Right atrium auricular region (tissue), 2 donors: ENCODE measurements around the gene ATP5PB. TPM values are rescaled to one million over a fixed set of nuclear protein-coding genes. Genes with fewer than 3 reads are reported as not detected.

ENCODE experiments used
- DNase-seq: peaks from one replicate; pipeline ENCODE4 v3.0.0-alpha.2; 2019; ENCODE audit warnings: low spot score
- H3K27ac ChIP-seq, 2 donors: fragments of 200-600 bp; sonication (generic); 1 replicate in 1 of 2; 2 replicates in 1 of 2; pipeline ENCODE4 v1.5.1; 2016 to 2019
- H3K27me3 ChIP-seq, 2 donors: fragments of 200-600 bp; sonication (generic); one replicate each; pipeline versions ENCODE4 v1.5.1 to v1.6.0; 2017 to 2019
- H3K36me3 ChIP-seq: fragments of 200-600 bp; sonication (generic); one replicate; pipeline ENCODE4 v1.5.1; 2016
- H3K4me1 ChIP-seq, 2 donors: fragments of 200-600 bp; sonication (generic); one replicate each; pipeline versions ENCODE4 v1.5.1 to v1.6.0; 2017 to 2019
- H3K4me3 ChIP-seq, 2 donors: fragments of 200-600 bp; sonication (generic); 1 replicate in 1 of 2; 2 replicates in 1 of 2; pipeline ENCODE4 v1.5.1; 2017 to 2019; ENCODE audit warnings: mild to moderate bottlenecking in 1 of 2, moderate library complexity in 1 of 2
- H3K9me3 ChIP-seq, 2 donors: fragments of 200-600 bp; sonication (generic); one replicate each; pipeline ENCODE4 v1.5.1; 2019
- CTCF ChIP-seq, 2 donors: fragments of 200-600 bp; sonication (generic); IDR thresholded peaks; one replicate each; pipeline ENCODE4 v1.5.1; 2019; ENCODE audit warnings: antibody characterized with exemption in 2 of 2
- total RNA-seq, 2 donors: library from RNA; depleted of rRNA; stranded (reverse); fragments of >200 nt; gene quantifications; one replicate each; pipeline ENCODE4 v1.1.0, GENCODE V29; 2016

The ATP5PB gene
- total RNA-seq, 2 donors from 2014 or later: 297 to 429 TPM

GRCh38 chr1:111470596-111470995 lies 21.3 kb downstream of the ATP5PB start:
- no peak for TF ChIP-seq CTCF (IDR thresholded peaks at IDR 0.05)
- Histone ChIP-seq H3K36me3 (peaks cover 49% of the 10 kb centered on the region), H3K9me3 (no peaks in the 10 kb centered on the region), H3K4me3 (no peak overlapping the region), H3K27ac (peak overlapping the region in 1 of 2 donors; percentile 44), H3K4me1 (peaks cover 0 to 20% of the 10 kb centered on the region in 2 donors), H3K27me3 (no peaks in the 10 kb centered on the region)
- no peak for DNase-seq

DNA sequence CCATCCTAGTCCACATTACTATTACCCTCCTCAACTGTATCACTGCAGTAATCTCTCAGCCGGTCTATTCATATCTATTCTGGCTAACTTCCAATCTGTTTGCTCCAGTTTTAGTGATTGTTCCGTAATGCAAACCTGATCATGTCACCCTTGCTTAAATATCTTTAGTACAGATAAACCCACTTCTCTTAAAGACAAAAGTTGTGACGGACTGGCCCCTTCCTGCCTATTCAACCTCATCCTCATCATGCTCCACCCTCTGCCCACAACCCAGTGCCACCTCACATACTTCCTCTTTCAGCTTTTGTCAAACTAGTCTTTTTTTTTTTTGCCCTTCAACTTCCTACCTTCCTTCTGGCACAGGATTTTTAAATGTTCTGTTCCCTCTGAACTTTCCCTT lies 21.7 kb downstream of the ATP5PB start:
- H3K27ac ChIP-seq: peak overlapping the region in 1 of 2 donors; percentile 44
- H3K9me3 ChIP-seq: no peaks in the 10 kb centered on the region
- peaks cover 49% of the 10 kb centered on the region for H3K36me3 ChIP-seq
- H3K4me3 ChIP-seq: no peak overlapping the region
- no peaks in the 10 kb centered on the region for H3K27me3 ChIP-seq
- H3K4me1 ChIP-seq: peaks cover 0 to 23% of the 10 kb centered on the region in 2 donors
- no peak for DNase-seq
- no peak for TF ChIP-seq CTCF (IDR thresholded peaks at IDR 0.05)

DNA sequence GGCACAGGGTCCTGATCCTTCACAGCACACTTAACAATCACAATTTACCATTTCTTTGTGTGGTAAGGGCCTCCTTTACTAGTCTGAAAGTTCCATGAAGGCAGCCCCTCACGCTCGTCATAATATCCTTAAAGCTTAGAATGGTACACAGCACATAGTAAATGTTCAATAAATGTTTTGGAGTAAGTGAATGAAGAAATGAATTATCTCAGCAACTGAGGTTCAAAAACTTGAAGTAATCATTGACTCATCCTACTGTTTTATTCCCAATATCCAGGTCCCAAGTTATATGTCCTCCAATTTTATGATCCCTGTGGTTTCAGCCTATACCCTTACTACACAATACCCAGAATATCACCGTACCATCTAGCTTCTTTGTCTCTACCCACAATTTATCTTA lies 22.3 kb downstream of the ATP5PB start:
- no peaks in the 10 kb centered on the region for H3K27me3 ChIP-seq
- no peak for TF ChIP-seq CTCF (IDR thresholded peaks at IDR 0.05)
- DNase-seq: no peak
- H3K4me1 ChIP-seq: peaks cover 0 to 28% of the 10 kb centered on the region in 2 donors
- H3K9me3 ChIP-seq: no peaks in the 10 kb centered on the region
- peaks cover 49% of the 10 kb centered on the region for H3K36me3 ChIP-seq
- no peak overlapping the region for H3K4me3 ChIP-seq
- peak overlapping the region in 1 of 2 donors; percentile 31 for H3K27ac ChIP-seq

GRCh38 chr1:111474106-111474505 lies 24.8 kb downstream of the ATP5PB start:
- no peak for DNase-seq
- H3K27ac ChIP-seq: peak overlapping the region; percentile 55 to 68
- H3K4me3 ChIP-seq: peak overlapping the region; percentile 12 to 30
- peaks cover 0 to 34% of the 10 kb centered on the region in 2 donors for H3K4me1 ChIP-seq
- no peaks in the 10 kb centered on the region for H3K27me3 ChIP-seq
- TF ChIP-seq CTCF (IDR thresholded peaks at IDR 0.05): no peak
- H3K9me3 ChIP-seq: no peaks in the 10 kb centered on the region
- H3K36me3 ChIP-seq: peaks cover 24% of the 10 kb centered on the region

DNA sequence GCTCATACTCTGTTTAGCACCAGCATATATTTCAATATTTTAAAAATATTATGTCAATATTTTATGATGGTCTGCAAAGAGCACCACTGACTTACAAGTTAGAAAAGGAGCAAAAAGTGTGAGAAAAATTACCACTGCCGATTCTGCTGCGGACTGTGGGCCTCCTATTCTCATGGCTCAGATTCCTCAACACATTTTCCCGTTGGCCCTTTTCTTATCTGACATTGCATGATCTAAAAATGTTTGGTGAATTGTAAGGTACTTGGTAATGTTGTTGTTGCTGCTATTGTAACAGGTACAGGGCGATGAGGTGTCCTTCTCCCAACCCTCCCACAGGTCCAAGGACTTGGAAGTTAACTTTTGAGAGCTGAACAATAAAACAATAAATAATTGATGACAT lies 25.3 kb downstream of the ATP5PB start:
- peaks cover 0 to 34% of the 10 kb centered on the region in 2 donors for H3K4me1 ChIP-seq
- no peaks in the 10 kb centered on the region for H3K27me3 ChIP-seq
- H3K27ac ChIP-seq: peak overlapping the region; percentile 55 to 68
- peaks cover 20% of the 10 kb centered on the region for H3K36me3 ChIP-seq
- no peak for TF ChIP-seq CTCF (IDR thresholded peaks at IDR 0.05)
- no peak for DNase-seq
- peak overlapping the region; percentile 12 to 30 for H3K4me3 ChIP-seq
- H3K9me3 ChIP-seq: no peaks in the 10 kb centered on the region

DNA sequence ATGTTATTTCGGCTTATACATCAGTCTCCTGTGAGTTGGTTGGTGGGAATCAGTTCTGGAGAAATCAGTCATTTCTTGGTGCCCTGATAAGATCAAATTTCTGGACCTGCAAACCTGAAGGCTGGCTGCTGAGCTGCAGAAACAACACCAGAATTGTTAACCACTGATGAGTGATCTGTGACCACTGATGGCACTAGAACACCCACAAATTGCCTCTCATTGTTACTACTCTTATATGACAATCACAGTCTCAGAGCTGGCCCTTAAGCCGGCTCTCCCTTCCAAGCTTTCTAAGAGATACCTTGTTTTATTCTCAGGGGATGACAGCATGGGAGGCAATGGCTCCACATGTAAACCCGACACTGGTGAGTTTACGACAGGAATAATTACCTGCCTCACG lies 26.4 kb downstream of the ATP5PB start:
- TF ChIP-seq CTCF (IDR thresholded peaks at IDR 0.05): no peak
- DNase-seq: no peak
- Histone ChIP-seq H3K27me3 (no peaks in the 10 kb centered on the region), H3K4me1 (peaks cover 0 to 34% of the 10 kb centered on the region in 2 donors), H3K27ac (peak overlapping the region in 1 of 2 donors; percentile 25), H3K9me3 (no peaks in the 10 kb centered on the region), H3K36me3 (peaks cover 8% of the 10 kb centered on the region), H3K4me3 (no peak overlapping the region)
